A549 (cell line): Measurements from ENCODE around the gene ALOX5. TPM values are rescaled to one million over a fixed set of nuclear protein-coding genes. Genes with fewer than 3 reads are reported as not detected.
"Not testable (repeated sequence)": the region's sequence is repeated elsewhere in the genome, so short reads cannot be mapped to it uniquely, and the experiment has no call there.

ENCODE experiments used
- ATAC-seq, 2 experiments: fragments of 200-7000 bp in 1 of 2; fragments of >200 bp in 1 of 2; cut with Nextera tagmentation in 1 of 2; cut with Tn5 transposase in 1 of 2; 3 replicates each; pipeline versions ENCODE4 v1.8.0 to v1.9.1; 2018 to 2020; ENCODE audit warnings: mild to moderate bottlenecking in 1 of 2, moderate library complexity in 1 of 2
- CTCF ChIA-PET: fragments of 300-600 bp; sonication (Branson Sonifier 250); formaldehyde crosslinking; extraction: SDS; loops from one replicate; lab custom pipeline; 2021; ENCODE audit warnings: antibody characterized with exemption, inconsistent platforms; lab: Yijun Ruan, JAX
- POLR2A ChIA-PET: fragments of 350-600 bp; formaldehyde crosslinking; extraction: SDS; loops from one replicate; lab custom pipeline; 2021; ENCODE audit warnings: antibody characterized with exemption, inconsistent platforms; lab: Yijun Ruan, JAX
- DNase-seq, 2 experiments: peaks; one replicate each; pipeline versions ENCODE4 v3.0.0 to v3.0.0-alpha.2; 2011 to 2016; ENCODE audit warnings: low read depth in 1 of 2, low spot score in 1 of 2
- FAIRE-seq: peaks from 2 replicates; lab custom pipeline; 2011; peaks lifted over from hg19 to GRCh38; lab: Jason Lieb, UNC
- H3K27ac ChIP-seq, 2 experiments: fragments of >200 bp; sonication (Bioruptor Twin); formaldehyde crosslinking; 3 replicates each; pipeline ENCODE4 v1.5.1; 2016 to 2017
- H3K4me1 ChIP-seq: fragments of >200 bp; sonication (Bioruptor Twin); formaldehyde crosslinking; 3 replicates; pipeline ENCODE4 v1.6.1; 2016
- H3K4me2 ChIP-seq: fragments of >200 bp; sonication (Bioruptor Twin); formaldehyde crosslinking; 3 replicates; pipeline ENCODE4 v1.6.1; 2016
- H3K4me3 ChIP-seq: fragments of >200 bp; sonication (Bioruptor Twin); formaldehyde crosslinking; 3 replicates; pipeline ENCODE4 v1.5.1; 2016
- H3K9me3 ChIP-seq: fragments of >200 bp; sonication (Bioruptor Twin); formaldehyde crosslinking; 3 replicates; pipeline ENCODE4 v1.6.1; 2016
- ATOH8 ChIP-seq: fragments of 250-450 bp; sonication (Bioruptor Pico); IDR thresholded peaks from 2 replicates; pipeline ENCODE4 v1.5.0; 2020; ENCODE audit warnings: low read depth, mild to moderate bottlenecking, moderate library complexity
- CEBPB ChIP-seq, 2 experiments: fragments of >200 bp in 1 of 2; sonication (Bioruptor Twin) in 1 of 2; formaldehyde crosslinking in 1 of 2; IDR thresholded peaks; 2 replicates each; pipeline ENCODE4 v1.6.1; 2012 to 2016
- CTCF ChIP-seq: fragments of >200 bp; sonication (Bioruptor Twin); formaldehyde crosslinking; IDR thresholded peaks from 3 replicates; pipeline ENCODE4 v1.5.1; 2016
- E2F6 ChIP-seq: IDR thresholded peaks from 2 replicates; pipeline ENCODE4 v1.6.1; 2012; ENCODE audit warnings: low read depth, borderline replicate concordance
- FOSB ChIP-seq: fragments of 250-450 bp; sonication (Bioruptor Pico); IDR thresholded peaks from 2 replicates; pipeline ENCODE4 v1.5.0; 2020; ENCODE audit warnings: mild to moderate bottlenecking, moderate library complexity
- HDAC2 ChIP-seq: fragments of 200-600 bp; sonication (generic); IDR thresholded peaks from 2 replicates; pipeline ENCODE4 v1.6.1; 2016
- MAFK ChIP-seq: fragments of 450-650 bp; IDR thresholded peaks from 2 replicates; pipeline ENCODE4 v1.6.1; 2014; ENCODE audit not compliant: partially characterized antibody
- MAX ChIP-seq: IDR thresholded peaks from 2 replicates; pipeline ENCODE4 v1.6.1; 2012
- MAZ ChIP-seq: fragments of 150-350 bp; IDR thresholded peaks from 2 replicates; pipeline ENCODE4 v1.6.1; 2014; ENCODE audit warnings: antibody characterized with exemption, low read depth, low read length, borderline replicate concordance
- PBX3 ChIP-seq: IDR thresholded peaks from 2 replicates; pipeline ENCODE4 v1.6.1; 2012
- RARB ChIP-seq: fragments of 250-450 bp; sonication (Bioruptor Pico); IDR thresholded peaks from 2 replicates; pipeline ENCODE4 v1.8.0; 2021; ENCODE audit warnings: mild to moderate bottlenecking, moderate library complexity
- RFX5 ChIP-seq: fragments of 450-650 bp; IDR thresholded peaks from 2 replicates; pipeline ENCODE4 v1.7.1; 2014; ENCODE audit warnings: antibody characterized with exemption, mild to moderate bottlenecking, moderate library complexity
- TFCP2L1 ChIP-seq: fragments of 250-450 bp; sonication (Bioruptor Pico); IDR thresholded peaks from 2 replicates; pipeline ENCODE4 v1.5.0; 2021; ENCODE audit warnings: mild to moderate bottlenecking
- USF2 ChIP-seq: fragments of 450-650 bp; IDR thresholded peaks from 2 replicates; pipeline ENCODE4 v1.6.1; 2014; ENCODE audit warnings: antibody characterized with exemption
- ZFP36 ChIP-seq: fragments of 450-650 bp; IDR thresholded peaks from 2 replicates; pipeline ENCODE4 v1.6.1; 2014; ENCODE audit warnings: borderline replicate concordance; ENCODE audit not compliant: partially characterized antibody
- ZSCAN20 ChIP-seq: fragments of 250-450 bp; sonication (Bioruptor Pico); IDR thresholded peaks from 2 replicates; pipeline ENCODE4 v1.8.0; 2022; ENCODE audit warnings: mild to moderate bottlenecking, moderate library complexity
- WGBS: methylation state at CpG from one replicate; pipeline ENCODE4 v1.1.6; 2017; ENCODE audit errors: missing lambda C conversion rate; 5-methylcytosine and 5-hydroxymethylcytosine counted together
- polyA plus RNA-seq, 4 experiments: library from polyadenylated mRNA; depleted of rRNA in 3 of 4; stranded (reverse); fragments of >200 nt; fragmentation: RNase III in 1 of 4; extraction: RNeasy Plus Mini Kit Qiagen cat#74134 plus additional on column Dnase treatment in 1 of 4; gene quantifications; 2 replicates in 3 of 4; 3 replicates in 1 of 4; pipeline ENCODE4 v1.2.3, GENCODE V29; 2011 to 2017

ALOX5 gene
- polyA plus RNA-seq, 2 of the 4 experiments (the other 2 are of a cell fraction): 0.18 to 0.40 TPM

- DNase-seq: no peak
- H3K4me1 ChIP-seq: no peaks in the 10 kb centered on the region
- no peak for ATAC-seq
- CTCF ChIA-PET: no interaction called here
- no peaks in the 10 kb centered on the region for H3K9me3 ChIP-seq
- no peak overlapping the region for H3K27ac ChIP-seq
- WGBS: 3% methylated on average over 2 of the region's 2 CpGs
- H3K4me3 ChIP-seq: no peak overlapping the region
- H3K4me2 ChIP-seq: no peak overlapping the region
- no peak for TF ChIP-seq TFCP2L1 (CRISPR knock-in tag)
- TF ChIP-seq HDAC2: no peak
- no peak for TF ChIP-seq ZSCAN20 (CRISPR knock-in tag)
- TF ChIP-seq CTCF: no peak
- no peak for TF ChIP-seq MAX
- no peak for TF ChIP-seq E2F6
- TF ChIP-seq MAFK: no peak
- FAIRE-seq: no peak
- POLR2A ChIA-PET: no interaction called here
Measured at GRCh38 chr10:45407542-45407941, 33.5 kb downstream of the ALOX5 start.

- DNase-seq (no peak), FAIRE-seq (no peak), ATAC-seq (no peak)
- Histone ChIP-seq H3K4me2 (no peak overlapping the region), H3K27ac (no peak overlapping the region), H3K4me3 (no peak overlapping the region), H3K9me3 (no peaks in the 10 kb centered on the region), H3K4me1 (no peaks in the 10 kb centered on the region)
- CTCF ChIA-PET: no interaction called here
- POLR2A ChIA-PET: no interaction called here
- WGBS: 7% methylated on average over 5 of the region's 5 CpGs
- TF ChIP-seq FOSB: no peak
- no peak for TF ChIP-seq MAZ
- TF ChIP-seq ZFP36: no peak
- TF ChIP-seq RARB (CRISPR knock-in tag): no peak
- TF ChIP-seq USF2: no peak
- no peak for TF ChIP-seq MAFK
- no peak for TF ChIP-seq PBX3
- no peak for TF ChIP-seq RFX5
- TF ChIP-seq CEBPB (IDR thresholded peaks at IDR 0.05): no peak
- TF ChIP-seq ATOH8 (CRISPR knock-in tag): no peak
Measured at GRCh38 chr10:45408421-45409319, 34.7 kb downstream of the ALOX5 start.

GRCh38 chr10:45409347-45409746 is 35.3 kb downstream of the ALOX5 start:
- H3K27ac ChIP-seq, CTCF ChIA-PET, H3K9me3 ChIP-seq, FAIRE-seq, DNase-seq, POLR2A ChIA-PET, H3K4me3 ChIP-seq, ATAC-seq, H3K4me1 ChIP-seq, H3K4me2 ChIP-seq: not testable (repeated sequence)
